ENCODE data around the gene SUN2.

Gene SUN2

DNA sequence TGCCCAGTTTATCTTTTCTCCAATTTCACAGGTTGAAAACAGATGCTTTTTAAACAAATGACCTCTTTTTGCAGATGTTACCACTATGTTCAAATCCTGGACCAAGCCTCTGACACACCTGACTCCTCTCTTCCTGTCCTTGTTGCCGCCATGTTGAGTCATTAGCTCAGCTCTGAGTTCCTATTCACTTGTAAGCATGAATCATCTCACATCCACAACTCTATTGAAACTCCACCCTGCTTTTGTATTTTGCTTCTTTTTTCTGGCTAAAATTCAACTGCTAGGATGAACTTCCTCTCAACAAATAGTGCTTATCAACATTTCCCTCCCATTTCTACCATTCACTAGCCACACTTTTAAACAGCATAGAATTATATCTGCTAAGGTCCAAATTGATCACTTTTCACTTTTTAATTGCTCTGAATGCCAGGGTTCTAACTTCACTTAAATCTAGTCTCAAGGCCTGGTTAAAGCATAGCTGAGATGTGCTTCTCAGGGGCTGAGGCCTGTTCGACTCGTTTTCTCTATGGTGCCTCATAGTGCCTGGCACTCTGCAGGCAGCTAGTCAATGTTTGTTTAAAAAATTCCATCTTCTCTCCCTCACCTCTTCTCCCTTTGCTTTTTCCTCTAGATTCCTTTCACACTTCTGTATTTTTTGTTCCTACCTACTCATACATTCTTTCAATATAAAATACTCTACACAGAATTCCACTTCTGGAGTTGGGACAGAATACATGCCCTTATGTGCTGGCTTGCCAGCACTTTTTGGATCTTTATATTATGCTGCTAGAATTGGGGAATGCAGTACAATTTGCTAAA, 59.0 kb downstream of the SUN2 start:
- peak; percentile 75 for DNase-seq (ENCODE audit: low read depth)

DNA sequence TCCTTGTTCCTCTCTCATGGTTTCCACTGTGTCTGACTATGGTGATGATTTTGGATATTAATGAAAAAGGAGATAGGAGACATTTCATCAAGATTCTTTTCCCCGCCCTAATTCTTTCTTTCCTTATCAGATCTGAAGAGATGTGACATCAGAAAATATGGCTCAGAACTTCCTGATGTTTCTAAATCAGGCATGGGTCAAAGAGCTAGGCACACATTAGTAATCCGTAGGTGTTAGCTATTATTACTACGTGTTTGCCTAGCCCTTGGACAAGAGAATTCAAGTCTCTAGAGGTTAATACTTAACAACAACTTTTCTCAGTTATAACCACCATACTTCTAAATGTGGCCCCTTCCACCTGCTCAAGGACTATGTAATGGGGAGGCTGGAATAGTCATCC, 60.9 kb downstream of the SUN2 start:
- DNase-seq (ENCODE audit: low read depth) = no peak

DNA sequence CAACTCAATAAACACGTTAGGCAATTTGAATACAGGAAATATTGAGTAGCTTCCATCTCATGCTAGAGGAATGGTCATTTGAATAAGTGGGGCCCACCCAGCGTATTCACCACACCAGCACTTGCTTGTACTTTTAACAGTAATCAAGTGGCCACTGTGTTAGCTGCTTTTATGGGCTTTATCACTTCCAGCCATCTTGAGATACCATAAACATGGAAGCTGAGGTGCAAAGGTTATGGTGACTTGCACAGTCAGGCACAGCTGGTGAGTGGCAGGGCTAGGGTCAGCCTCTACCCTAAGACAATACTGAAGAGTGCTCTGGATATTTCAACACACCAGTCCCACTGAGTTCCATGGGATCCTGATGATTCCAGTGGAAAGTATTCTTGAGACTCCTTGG, 61.7 kb downstream of the SUN2 start:
- no peak for DNase-seq (ENCODE audit: low read depth)

DNA sequence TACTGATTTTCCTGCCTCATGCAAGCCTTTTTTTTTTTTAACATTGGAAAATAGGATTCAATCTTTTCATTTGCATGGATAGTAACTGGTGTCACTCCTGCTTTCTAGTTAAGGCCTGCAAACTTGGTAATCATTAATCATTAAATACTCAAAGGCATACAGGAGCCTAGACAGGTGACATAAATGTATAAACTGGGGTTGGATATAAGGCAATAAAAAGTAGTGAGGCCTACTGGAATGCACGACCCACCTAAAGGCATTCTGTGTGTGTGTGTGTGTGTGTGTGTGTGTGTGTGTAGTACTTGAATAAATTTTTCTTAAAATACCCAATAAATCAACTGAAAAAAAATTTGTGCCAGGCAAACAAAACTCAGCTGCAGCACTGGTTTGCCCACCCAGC, 66.1 kb downstream of the SUN2 start:
- DNase-seq (ENCODE audit: low read depth) = no peak

DNA sequence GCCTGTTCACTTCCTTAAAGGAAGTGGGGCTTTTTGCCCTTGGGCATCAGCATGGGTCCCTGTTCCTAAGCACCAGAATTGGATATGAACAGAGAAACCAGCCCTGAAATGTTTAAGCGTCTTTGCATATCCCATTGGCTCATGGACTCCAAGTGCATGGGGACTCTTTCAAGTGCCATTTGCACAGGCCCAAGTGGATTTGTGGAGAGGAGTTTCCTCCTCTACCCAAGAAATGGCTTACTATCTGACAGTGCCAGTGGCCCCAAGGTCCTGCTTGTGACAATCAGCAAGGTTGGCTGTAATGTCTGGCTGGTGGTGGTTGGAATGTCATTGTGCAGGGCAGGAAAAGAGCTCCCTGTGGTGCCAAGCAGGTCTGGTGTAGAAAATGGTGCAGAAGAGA, 70.0 kb downstream of the SUN2 start:
- DNase-seq (ENCODE audit: low read depth) = no peak

DNA sequence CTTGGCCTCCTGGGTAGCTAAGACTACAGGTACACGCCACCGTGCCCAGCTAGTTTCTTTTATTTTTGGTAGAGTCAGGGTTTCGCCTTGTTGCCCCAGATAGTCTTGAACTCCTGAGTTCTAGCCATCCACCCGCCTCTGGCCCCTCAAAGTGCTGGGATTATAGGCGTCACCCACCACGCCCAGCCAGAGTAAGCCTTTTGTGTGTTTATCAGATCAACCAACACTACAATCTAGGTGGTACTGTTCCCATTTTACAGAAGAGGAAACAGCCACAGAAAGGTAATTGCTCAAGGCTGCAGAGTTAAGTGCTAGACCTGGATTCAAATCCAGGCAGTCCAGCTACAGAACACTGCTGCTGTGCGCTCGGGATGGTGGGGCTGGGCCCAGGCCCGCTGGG, 70.9 kb downstream of the SUN2 start:
- DNase-seq (ENCODE audit: low read depth) = no peak

Measured in non-pigmented ciliary epithelial cell (primary cell).